ENCODE measurements around the gene SELENON.

The SELENON gene

DNA sequence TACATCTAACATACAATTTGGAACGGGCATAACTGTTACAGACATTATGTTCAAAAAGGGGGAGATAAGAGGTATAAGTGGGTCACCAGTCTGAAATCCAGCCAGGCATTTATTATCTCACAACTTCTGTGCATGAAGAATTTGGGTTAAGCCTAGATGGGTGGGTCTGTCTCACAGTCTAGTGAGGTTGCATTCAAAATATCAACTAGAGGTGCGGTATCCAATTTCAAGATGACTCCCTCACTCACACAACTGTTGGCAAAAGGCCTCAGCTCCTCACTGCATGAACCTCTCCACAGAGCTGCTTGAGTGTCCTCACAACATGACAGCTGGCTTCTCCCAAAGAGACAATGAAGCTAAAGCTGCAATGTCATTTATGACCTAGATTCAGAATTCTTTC lies 54.6 kb downstream of the SELENON start:
- DNase-seq (ENCODE audit: extremely low spot score, insufficient read length, low read depth) (no peak), FAIRE-seq (no peak)

DNA sequence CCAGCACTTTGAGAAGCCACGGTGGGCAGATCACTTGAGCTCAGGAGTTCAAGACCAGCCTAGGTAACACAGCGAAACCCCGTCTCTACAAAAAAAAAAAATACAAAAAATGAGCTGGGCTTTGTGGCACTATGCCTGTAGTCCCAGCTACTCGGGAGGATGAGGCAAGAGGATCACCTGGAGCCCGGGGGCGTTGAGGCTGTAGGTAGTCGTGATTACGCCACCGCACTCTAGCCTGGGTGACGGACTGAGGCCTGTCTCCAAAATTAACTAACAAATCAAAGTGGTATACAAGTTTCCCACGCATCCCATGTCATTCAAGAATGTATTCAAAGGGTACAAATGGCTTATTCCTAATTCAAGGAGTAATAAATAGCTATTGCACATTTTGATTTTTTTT lies 56.9 kb downstream of the SELENON start:
- no peak for FAIRE-seq
- no peak for DNase-seq (ENCODE audit: extremely low spot score, insufficient read length, low read depth)

DNA sequence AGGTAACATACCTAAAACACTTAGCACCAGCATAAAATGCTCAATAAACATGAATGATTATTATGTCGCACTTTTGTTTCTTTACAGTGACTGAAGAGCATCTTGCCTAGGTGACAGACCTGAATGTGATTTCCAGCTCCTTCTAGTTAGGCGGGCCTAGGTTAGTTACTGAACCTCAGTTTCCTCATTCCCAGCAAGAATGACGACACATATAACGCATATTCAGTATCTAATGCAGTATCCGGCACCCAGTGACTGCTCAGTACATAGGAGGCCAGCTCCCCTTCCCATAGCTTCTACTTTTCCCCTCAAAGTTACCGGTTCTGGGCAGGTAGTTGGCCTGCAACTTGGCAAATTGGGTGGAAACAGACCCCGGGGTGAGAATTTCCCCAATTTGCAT lies 58.5 kb downstream of the SELENON start:
- FAIRE-seq (no peak), DNase-seq (ENCODE audit: extremely low spot score, insufficient read length, low read depth) (no peak)

DNA sequence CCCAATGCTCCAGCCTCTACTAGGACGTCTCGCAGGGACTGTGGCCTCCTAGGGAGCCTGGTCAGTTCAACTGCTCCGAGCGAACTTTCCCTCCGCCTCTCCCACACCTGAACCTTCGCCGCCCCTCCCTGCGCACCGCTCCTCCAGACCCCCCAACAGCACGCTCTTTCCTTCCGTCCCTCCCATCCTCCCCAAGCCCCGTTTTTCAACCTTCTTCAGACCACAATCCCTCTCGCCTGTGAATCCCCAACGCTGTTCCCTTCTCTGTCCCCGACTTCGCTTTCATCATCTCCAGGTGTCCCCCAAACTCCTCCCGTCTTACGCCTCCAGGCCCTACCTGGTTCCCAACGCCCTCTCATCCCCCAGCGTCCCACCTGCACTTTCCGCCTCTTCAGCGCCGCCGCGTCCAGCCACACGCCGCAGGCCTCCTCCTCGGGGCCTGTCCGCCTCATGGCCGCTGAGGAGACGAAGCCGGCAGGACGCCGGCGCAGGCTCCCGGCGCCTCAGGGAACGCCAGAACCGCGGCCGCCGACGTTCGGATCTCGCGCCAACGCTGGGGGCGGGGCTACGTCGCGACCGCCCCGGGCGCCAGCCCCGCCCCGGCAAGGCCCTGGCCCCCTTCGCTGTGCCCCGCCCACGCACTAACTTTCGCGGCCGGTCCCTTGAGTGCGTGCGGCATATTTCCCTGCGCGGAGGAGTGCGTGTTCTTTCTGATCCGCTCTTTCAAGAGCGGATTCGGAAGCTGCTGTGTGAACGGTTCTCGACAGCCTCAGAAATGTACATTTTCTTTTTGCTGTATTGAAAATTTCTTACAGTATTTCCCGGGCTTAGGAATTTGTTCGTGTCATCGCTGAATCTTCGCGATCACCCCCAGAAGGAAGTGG lies 59.2 kb downstream of the SELENON start, which contains the start of gene AUNIP:
Gene AUNIP, minus strand, starts transcription at position 552 of the 884 bp plus-strand sequence. Its CDS starts 100 bp downstream, at position 452.
- FAIRE-seq (peak; percentile 93), DNase-seq (ENCODE audit: extremely low spot score, insufficient read length, low read depth) (peak; percentile 96)

DNA sequence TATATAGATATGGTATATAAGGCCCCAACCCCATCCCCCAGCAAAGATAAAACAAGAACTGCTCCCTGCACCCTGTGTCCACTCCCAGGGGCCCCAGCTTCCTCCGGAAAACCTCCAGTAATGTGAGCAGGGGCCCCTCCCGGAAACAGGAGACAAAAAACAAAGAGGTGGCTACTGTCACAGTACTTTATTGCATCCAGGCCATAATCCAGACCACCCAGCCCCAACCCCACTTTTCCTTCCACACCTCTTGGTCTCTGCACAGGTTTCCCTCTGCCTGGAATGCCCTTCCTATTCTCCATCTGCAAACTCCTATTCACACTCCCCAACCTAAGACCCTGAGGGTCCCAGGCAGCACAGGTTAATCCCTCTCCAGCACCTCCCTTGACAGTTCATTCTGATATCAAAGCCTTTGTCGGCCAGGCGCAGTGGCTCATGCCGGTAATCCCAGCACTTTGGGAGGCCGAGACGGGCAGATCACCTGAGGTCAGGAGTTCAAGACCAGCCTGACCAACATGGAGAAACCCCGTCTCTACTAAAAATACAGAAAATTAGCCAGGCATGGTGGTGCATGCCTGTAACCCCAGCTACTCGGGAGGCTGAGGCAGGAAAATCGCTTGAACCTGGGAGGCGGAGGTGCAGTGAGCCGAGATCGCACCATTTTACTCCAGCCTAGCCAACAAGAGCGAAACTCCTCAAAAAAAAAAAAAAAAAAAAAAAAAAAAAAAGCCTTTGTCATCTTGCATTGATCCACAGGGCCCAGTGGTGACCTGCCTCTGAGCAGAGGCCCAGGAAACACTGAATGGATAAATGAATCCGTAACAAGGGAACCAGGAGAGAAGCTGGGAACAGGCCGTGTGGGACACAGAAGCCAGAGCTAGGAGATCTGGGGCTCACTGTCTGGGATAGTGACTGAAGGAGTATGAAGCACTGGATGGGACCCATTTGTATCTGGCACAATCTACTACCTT lies 61.6 kb downstream of the SELENON start:
- DNase-seq (ENCODE audit: extremely low spot score, insufficient read length, low read depth), result no peak
- no peak for FAIRE-seq

DNA sequence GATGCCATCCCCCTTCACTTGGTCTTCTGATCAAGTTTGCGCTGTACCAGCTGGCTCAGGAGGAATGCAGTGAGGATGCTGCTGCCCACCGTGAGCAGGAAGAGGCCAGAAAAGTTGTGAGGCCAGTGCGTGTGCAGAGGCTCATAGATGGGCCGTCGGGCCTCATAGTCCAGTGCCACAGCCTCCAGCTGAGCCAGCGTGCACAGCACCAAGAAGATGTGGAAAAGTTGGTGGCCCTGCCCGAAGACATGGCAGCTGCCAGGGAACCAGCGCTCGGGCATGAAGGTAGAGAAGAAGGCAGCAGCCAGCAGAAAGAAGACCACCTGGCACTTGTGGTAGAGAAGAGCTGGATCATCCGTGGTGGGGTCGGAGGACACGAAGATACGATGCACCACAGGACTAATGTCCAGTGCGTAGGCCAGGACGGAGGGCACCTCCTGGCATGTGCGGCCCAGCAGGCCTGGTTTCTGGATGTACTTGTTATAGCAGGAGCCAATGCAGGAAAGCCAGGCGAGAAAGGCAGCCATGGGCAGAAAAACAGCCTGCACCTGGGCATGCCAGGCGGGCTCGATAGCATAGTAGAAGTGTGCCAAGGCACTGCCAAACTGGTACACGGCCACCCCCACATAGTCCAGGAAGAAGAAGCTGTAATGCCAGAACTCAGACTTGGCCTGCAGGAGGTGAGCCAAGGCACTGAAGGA lies 62.9 kb downstream of the SELENON start:
- no peak for FAIRE-seq
- no peak for DNase-seq (ENCODE audit: extremely low spot score, insufficient read length, low read depth)

DNA sequence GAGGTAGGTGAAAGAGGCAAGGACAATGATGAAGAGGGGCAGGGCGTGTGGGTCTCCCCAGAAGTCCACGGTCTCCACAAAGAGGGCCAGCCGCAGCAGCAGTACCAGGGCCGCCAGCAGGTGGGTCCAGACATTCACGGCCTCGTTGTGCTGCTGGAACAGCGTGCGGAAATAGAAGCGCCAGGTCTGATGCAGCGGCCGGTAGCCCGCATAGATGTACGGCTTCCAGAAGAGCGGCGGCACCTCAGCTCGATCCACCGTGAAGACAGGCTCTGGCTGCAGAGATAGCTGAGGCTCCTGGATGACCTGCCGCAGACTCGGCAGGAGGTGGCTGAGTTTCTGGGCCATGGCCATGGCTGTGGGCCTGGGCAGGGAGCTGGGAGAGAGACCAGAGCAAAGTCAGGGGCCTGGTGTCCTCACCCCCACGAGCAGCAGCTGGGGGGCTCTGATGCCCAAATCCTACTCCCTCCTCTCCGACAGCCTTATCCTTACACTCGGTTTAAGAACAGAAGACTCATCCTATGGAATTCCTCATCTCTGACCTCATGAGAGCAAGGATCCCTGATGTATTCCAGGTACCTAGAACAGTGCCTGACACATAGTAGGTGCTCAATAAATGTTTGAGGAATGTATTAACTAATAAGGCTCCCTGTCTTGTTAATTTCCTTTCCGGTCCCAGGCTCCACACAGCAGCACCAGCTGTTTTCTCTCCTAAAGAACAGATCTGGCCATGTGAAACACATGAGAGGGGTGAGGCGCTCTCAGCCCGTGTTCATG lies 63.7 kb downstream of the SELENON start:
- no peak for DNase-seq (ENCODE audit: extremely low spot score, insufficient read length, low read depth)
- FAIRE-seq, result no peak

DNA sequence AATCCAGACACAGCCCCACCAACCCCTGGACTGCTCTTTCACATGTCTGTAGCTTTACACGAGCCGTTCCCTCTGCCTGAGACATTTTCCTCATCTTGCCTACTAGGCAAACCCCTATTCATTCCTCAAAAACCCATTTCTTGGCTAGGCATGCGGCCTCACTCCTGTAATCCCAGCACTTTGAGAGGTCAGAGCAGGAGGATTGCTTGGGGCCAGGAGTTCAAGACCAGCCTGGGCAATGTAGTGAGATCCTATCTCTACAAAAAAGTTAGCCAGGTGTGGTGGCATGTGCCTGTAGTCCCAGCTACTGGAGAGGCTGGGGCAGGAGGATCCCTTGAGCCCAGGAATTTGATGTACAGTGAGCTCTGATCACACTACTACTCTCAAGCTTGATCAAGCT lies 64.4 kb downstream of the SELENON start:
- DNase-seq (ENCODE audit: extremely low spot score, insufficient read length, low read depth) (no peak), FAIRE-seq (no peak)

DNA sequence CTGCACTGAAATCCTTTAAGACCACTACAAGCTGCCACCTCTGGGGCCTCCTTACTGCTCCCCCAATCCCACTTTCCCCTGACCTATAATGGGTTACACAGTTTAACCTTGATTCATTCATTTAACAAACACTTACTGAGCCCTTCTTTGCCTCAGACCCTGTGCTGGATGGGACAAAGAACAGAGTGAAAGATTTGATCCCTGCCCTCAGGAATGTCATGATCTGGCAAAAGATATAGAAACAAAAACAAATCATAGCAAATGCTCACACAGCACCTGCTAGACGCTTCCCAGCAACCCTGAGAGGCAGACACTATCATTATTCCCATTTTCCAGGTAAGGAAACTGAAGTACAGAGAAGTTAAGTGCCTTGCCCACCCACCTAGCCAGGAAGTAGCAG lies 66.3 kb downstream of the SELENON start:
- no peak for FAIRE-seq

DNA sequence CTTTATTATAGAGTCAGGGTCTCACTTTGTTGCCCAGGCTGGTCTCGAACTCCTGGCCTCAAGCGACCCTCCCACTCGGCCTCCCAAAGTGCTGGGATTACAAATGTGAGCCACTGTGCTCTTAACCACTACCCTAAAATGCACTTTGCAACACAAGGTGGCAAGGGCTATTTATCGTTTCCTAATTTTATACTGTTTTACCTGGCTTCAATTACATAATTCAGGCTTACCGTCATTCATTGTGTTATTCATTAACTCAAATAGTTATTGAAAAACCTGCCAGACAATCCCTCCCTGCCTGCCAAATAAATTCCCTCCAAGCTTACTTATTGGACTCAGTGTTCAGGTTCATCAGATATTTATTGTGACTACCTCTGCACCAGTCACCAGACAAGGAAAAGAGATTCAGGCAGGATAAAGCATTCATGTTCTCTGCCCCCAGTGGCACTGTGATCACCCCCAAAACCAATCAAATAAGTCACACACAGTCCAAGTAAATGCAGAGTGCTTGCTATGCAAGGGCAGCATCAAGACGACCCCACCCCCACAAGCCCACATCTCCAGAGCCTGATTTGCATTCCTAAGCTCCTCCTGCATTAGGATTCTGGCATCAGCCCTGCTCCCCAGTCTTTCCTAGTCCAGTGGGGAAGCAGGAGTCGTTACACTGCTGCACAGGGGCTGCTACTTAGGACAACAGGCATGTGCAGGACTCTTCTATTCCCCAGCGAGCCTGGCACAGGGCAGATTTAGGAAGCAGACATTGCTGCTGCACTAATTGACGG lies 67.4 kb downstream of the SELENON start:
- FAIRE-seq (no peak), DNase-seq (ENCODE audit: extremely low spot score, insufficient read length, low read depth) (no peak)

More for the DNA sequence above, 66.3 kb downstream of the SELENON start:
- DNase-seq (ENCODE audit: extremely low spot score, insufficient read length, low read depth), result no peak
